ENCODE data around the gene ARHGAP25. TPM values are rescaled to one million over a fixed set of nuclear protein-coding genes. Genes with fewer than 3 reads are reported as not detected.

Gene ARHGAP25
- total and polyA plus RNA-seq, 4 experiments from 2014 or later: 37.1 to 163 (median 144) TPM

- Mint-ChIP-seq H3K27me3 (peaks cover 0 to 2% of the 10 kb centered on the region in 2 donors), H3K36me3 (peaks cover 17 to 20% of the 10 kb centered on the region in 2 donors), H3K4me3 (peak overlapping the region; percentile 78 to 95 (median 86)), H3K4me1 (peaks cover 85 to 99% (median 92%) of the 10 kb centered on the region in 4 donors), H3K27ac (peak overlapping the region; percentile 95 to 99 (median 98)), H3K9me3 (peaks cover 0 to 4% (median 0%) of the 10 kb centered on the region in 8 donors)
- Histone ChIP-seq H3K9me3 (ENCODE audit: control insufficient read depth in 1 of 2, low read length in 2 of 2) (no peaks in the 10 kb centered on the region), H3K4me3 (ENCODE audit: low read length in 2 of 2) (peak overlapping the region; percentile 12 to 47), H3K4me1 (ENCODE audit: insufficient read depth, low read length) (peaks cover 99% of the 10 kb centered on the region), H3K36me3 (ENCODE audit: insufficient read depth, low read length) (peaks cover under 1% of the 10 kb centered on the region), H3K27me3 (ENCODE audit: insufficient read depth, low read length) (no peaks in the 10 kb centered on the region), H3K27ac (ENCODE audit: low read depth, low read length) (peak overlapping the region; percentile 90)
- ChIA-PET CTCF (ENCODE audit: partially characterized antibody) (interaction anchor here (0.8 to 17.3 kb wide), 17 partner anchors 8 to 158 kb away, joined by 3 to 526 read pairs (median 4); no protein-coding TSS in a partner anchor), POLR2A (ENCODE audit: partially characterized antibody) (interaction anchor here (0.6 to 14.7 kb wide), 31 partner anchors 8 to 1060 kb away, joined by 3 to 728 read pairs (median 7); partner anchors contain the start of genes APLF, ARHGAP25, FBXO48 and PPP3R1)
- intact Hi-C loops (cut with micrococcal nuclease): loop anchor here (2.0 to 5.0 kb wide), 5 partner anchors 26 to 300 kb away; partner anchors contain the start of genes APLF, ARHGAP25 and FBXO48
- DNase-seq: peak; percentile 48 to 83 (median 51)
Measured at GRCh38 chr2:68767031-68767961, 32.7 kb downstream of the ARHGAP25 start.

GRCh38 chr2:68767996-68768395 is 33.4 kb downstream of the ARHGAP25 start:
- H3K9me3 Mint-ChIP-seq: peaks cover 0 to 4% (median 0%) of the 10 kb centered on the region in 8 donors
- intact Hi-C loops (cut with micrococcal nuclease): loop anchor here (2.0 to 5.0 kb wide), 5 partner anchors 25 to 301 kb away; partner anchors contain the start of genes APLF, ARHGAP25 and FBXO48
- Histone ChIP-seq H3K27me3 (ENCODE audit: insufficient read depth, low read length) (no peaks in the 10 kb centered on the region), H3K9me3 (ENCODE audit: control insufficient read depth in 1 of 2, low read length in 2 of 2) (no peaks in the 10 kb centered on the region), H3K27ac (ENCODE audit: low read depth, low read length) (peak overlapping the region; percentile 90), H3K4me3 (ENCODE audit: low read length in 2 of 2) (peak overlapping the region; percentile 4 to 47), H3K36me3 (ENCODE audit: insufficient read depth, low read length) (peaks cover 7% of the 10 kb centered on the region), H3K4me1 (ENCODE audit: insufficient read depth, low read length) (peaks cover 99% of the 10 kb centered on the region)
- H3K27ac Mint-ChIP-seq: peak overlapping the region; percentile 95 to 99 (median 98)
- ChIA-PET POLR2A (ENCODE audit: partially characterized antibody) (interaction anchor here (0.7 to 14.7 kb wide), 24 partner anchors 9 to 515 kb away, joined by 3 to 728 read pairs (median 6); partner anchors contain the start of genes APLF, ARHGAP25, FBXO48 and PPP3R1), CTCF (ENCODE audit: partially characterized antibody) (interaction anchor here (0.8 to 17.3 kb wide), 13 partner anchors 8 to 157 kb away, joined by 3 to 526 read pairs (median 5); partner anchors contain the start of gene ARHGAP25)
- DNase-seq: no peak
- peaks cover 0 to 2% of the 10 kb centered on the region in 2 donors for H3K27me3 Mint-ChIP-seq
- H3K4me1 Mint-ChIP-seq: peaks cover 86 to 99% (median 93%) of the 10 kb centered on the region in 4 donors
- peaks cover 18 to 26% of the 10 kb centered on the region in 2 donors for H3K36me3 Mint-ChIP-seq
- H3K4me3 Mint-ChIP-seq: peak overlapping the region; percentile 78 to 95 (median 86)

- peaks cover 20 to 28% of the 10 kb centered on the region in 2 donors for H3K36me3 Mint-ChIP-seq
- DNase-seq: no peak
- peak overlapping the region; percentile 95 to 99 (median 98) for H3K27ac Mint-ChIP-seq
- POLR2A ChIA-PET (ENCODE audit: partially characterized antibody): interaction anchor here (0.7 to 14.7 kb wide), 13 partner anchors 8 to 301 kb away, joined by 3 to 728 read pairs (median 9); partner anchors contain the start of genes APLF, ARHGAP25 and FBXO48
- CTCF ChIA-PET (ENCODE audit: partially characterized antibody): interaction anchor here (1.2 to 17.3 kb wide), 9 partner anchors 14 to 70 kb away, joined by 3 to 526 read pairs (median 6); partner anchors contain the start of gene ARHGAP25
- H3K4me3 ChIP-seq (ENCODE audit: low read length in 2 of 2): peak overlapping the region in 1 of 2 donors; percentile 47
- peaks cover 0 to 2% of the 10 kb centered on the region in 2 donors for H3K27me3 Mint-ChIP-seq
- H3K4me1 ChIP-seq (ENCODE audit: insufficient read depth, low read length): peaks cover 99% of the 10 kb centered on the region
- H3K27ac ChIP-seq (ENCODE audit: low read depth, low read length): peak overlapping the region; percentile 90
- H3K27me3 ChIP-seq (ENCODE audit: insufficient read depth, low read length): no peaks in the 10 kb centered on the region
- H3K36me3 ChIP-seq (ENCODE audit: insufficient read depth, low read length): peaks cover 8% of the 10 kb centered on the region
- intact Hi-C loops (cut with micrococcal nuclease): loop anchor here (5.0 kb wide), 3 partner anchors 59 to 301 kb away; partner anchors contain the start of genes APLF and FBXO48
- peaks cover 88 to 99% (median 94%) of the 10 kb centered on the region in 4 donors for H3K4me1 Mint-ChIP-seq
- H3K4me3 Mint-ChIP-seq: peak overlapping the region; percentile 78 to 95 (median 86)
- no peaks in the 10 kb centered on the region for H3K9me3 ChIP-seq (ENCODE audit: control insufficient read depth in 1 of 2, low read length in 2 of 2)
- peaks cover 0 to 4% (median 0%) of the 10 kb centered on the region in 8 donors for H3K9me3 Mint-ChIP-seq
Measured at GRCh38 chr2:68768461-68768860, 33.9 kb downstream of the ARHGAP25 start.

- no peaks in the 10 kb centered on the region for H3K9me3 ChIP-seq (ENCODE audit: control insufficient read depth in 1 of 2, low read length in 2 of 2)
- no peaks in the 10 kb centered on the region for H3K27me3 ChIP-seq (ENCODE audit: insufficient read depth, low read length)
- no peak for DNase-seq
- peak overlapping the region; percentile 90 for H3K27ac ChIP-seq (ENCODE audit: low read depth, low read length)
- ChIA-PET CTCF (ENCODE audit: partially characterized antibody) (interaction anchor here (1.2 to 17.3 kb wide), 4 partner anchors 21 to 46 kb away, joined by 3 to 526 read pairs (median 16); partner anchors contain the start of gene ARHGAP25), POLR2A (ENCODE audit: partially characterized antibody) (interaction anchor here (0.7 to 14.7 kb wide), 11 partner anchors 9 to 302 kb away, joined by 3 to 728 read pairs (median 13); partner anchors contain the start of genes APLF, ARHGAP25 and FBXO48)
- Mint-ChIP-seq H3K9me3 (peaks cover 0 to 4% (median 0%) of the 10 kb centered on the region in 8 donors), H3K27ac (peak overlapping the region; percentile 95 to 99 (median 98)), H3K27me3 (peaks cover 0 to 2% of the 10 kb centered on the region in 2 donors), H3K4me3 (peak overlapping the region; percentile 78 to 95 (median 86)), H3K4me1 (peaks cover 91 to 100% (median 97%) of the 10 kb centered on the region in 4 donors), H3K36me3 (peaks cover 23 to 33% of the 10 kb centered on the region in 2 donors)
- intact Hi-C loops (cut with micrococcal nuclease): loop anchor here (5.0 kb wide), 3 partner anchors 58 to 302 kb away; partner anchors contain the start of genes APLF and FBXO48
- H3K4me1 ChIP-seq (ENCODE audit: insufficient read depth, low read length): peaks cover 99% of the 10 kb centered on the region
- H3K4me3 ChIP-seq (ENCODE audit: low read length in 2 of 2): peak overlapping the region in 1 of 2 donors; percentile 19
- H3K36me3 ChIP-seq (ENCODE audit: insufficient read depth, low read length): peaks cover 8% of the 10 kb centered on the region
Measured at GRCh38 chr2:68768951-68769350, 34.3 kb downstream of the ARHGAP25 start.

- peak overlapping the region; percentile 84 for H3K27ac ChIP-seq (ENCODE audit: low read depth, low read length)
- H3K27me3 Mint-ChIP-seq: peaks cover 0 to 2% of the 10 kb centered on the region in 2 donors
- intact Hi-C loops (cut with micrococcal nuclease): loop anchor here (1.0 to 5.0 kb wide), 6 partner anchors 9 to 302 kb away; partner anchors contain the start of genes APLF and FBXO48
- H3K36me3 Mint-ChIP-seq: peaks cover 29 to 38% of the 10 kb centered on the region in 2 donors
- H3K4me3 ChIP-seq (ENCODE audit: low read length in 2 of 2): no peak overlapping the region
- H3K27me3 ChIP-seq (ENCODE audit: insufficient read depth, low read length): no peaks in the 10 kb centered on the region
- CTCF ChIA-PET (ENCODE audit: partially characterized antibody): interaction anchor here (0.8 to 17.3 kb wide), 11 partner anchors 10 to 142 kb away, joined by 3 to 526 read pairs (median 4); partner anchors contain the start of gene ARHGAP25
- H3K4me1 ChIP-seq (ENCODE audit: insufficient read depth, low read length): peaks cover 97% of the 10 kb centered on the region
- peak overlapping the region; percentile 36 to 95 (median 86) for H3K4me3 Mint-ChIP-seq
- POLR2A ChIA-PET (ENCODE audit: partially characterized antibody): interaction anchor here (0.9 to 14.7 kb wide), 18 partner anchors 10 to 138 kb away, joined by 3 to 728 read pairs (median 9); partner anchors contain the start of gene ARHGAP25
- peaks cover 90 to 100% (median 96%) of the 10 kb centered on the region in 4 donors for H3K4me1 Mint-ChIP-seq
- peaks cover 8% of the 10 kb centered on the region for H3K36me3 ChIP-seq (ENCODE audit: insufficient read depth, low read length)
- peak overlapping the region; percentile 95 to 99 (median 98) for H3K27ac Mint-ChIP-seq
- DNase-seq: peak in 3 of 5 donors; percentile 42 to 78 (median 47)
- H3K9me3 Mint-ChIP-seq: peaks cover 0 to 4% (median 0%) of the 10 kb centered on the region in 8 donors
- H3K9me3 ChIP-seq (ENCODE audit: control insufficient read depth in 1 of 2, low read length in 2 of 2): no peaks in the 10 kb centered on the region
Measured at GRCh38 chr2:68769586-68770270, 35.1 kb downstream of the ARHGAP25 start.

All from CD4-positive, alpha-beta memory T cell (primary cell).